ENCODE results near the gene TNFAIP8L1.

Gene TNFAIP8L1

GRCh38 chr19:4704317-4704673, 65.0 kb downstream of the TNFAIP8L1 start:
- no peak for DNase-seq (ENCODE audit: low read depth)

All from GM04504 (cell line).